HCT116 (cell line): ENCODE measurements around the gene TRIM14. TPM values are rescaled to one million over a fixed set of nuclear protein-coding genes. Genes with fewer than 3 reads are reported as not detected.

Experiments used
- ATAC-seq: fragments of 200-7000 bp; cut with Tn5 transposase; 2 replicates; pipeline ENCODE4 v1.9.1; 2020; ENCODE audit warnings: mild to moderate bottlenecking, moderate library complexity
- BruUV-seq: library from RNA; stranded (reverse); fragments of 400-500 nt; replicated peaks from 2 replicates; lab custom pipeline; 2021; lab: Mats Ljungman, UMichigan
- CTCF ChIA-PET: fragments of 300-600 bp; sonication (Branson Sonifier 250); formaldehyde crosslinking; loops from one replicate; lab custom pipeline; 2021; ENCODE audit warnings: antibody characterized with exemption; lab: Charles Lee
- POLR2A ChIA-PET: fragments of 300-600, 350-600 bp; sonication (Branson Sonifier 250); formaldehyde crosslinking; loops from one replicate; lab custom pipeline; 2021; ENCODE audit warnings: antibody characterized with exemption; lab: Charles Lee
- RAD21 ChIA-PET, 2 experiments: fragments of 300-600 bp; sonication (Branson Sonifier 250); formaldehyde crosslinking; loops; one replicate each; lab custom pipeline; 2023; ENCODE audit warnings: low total read pairs in 2 of 2; ENCODE audit not compliant: uncharacterized antibody in 2 of 2, unreplicated experiment in 2 of 2, low non-redundant PET in 1 of 2; lab: Charles Lee
- DNase-seq: peaks from one replicate; pipeline ENCODE4 v3.0.0-alpha.2; 2010; ENCODE audit warnings: low read depth, low spot score
- H2AFZ ChIP-seq: fragments of 200-600 bp; shearing (Covaris generic), sonication (generic); 2 replicates; pipeline ENCODE4 v1.6.1; 2017; ENCODE audit warnings: low read depth, mixed run types, mixed read lengths, antibody characterized with exemption, low read length; ENCODE audit not compliant: poor library complexity, severe bottlenecking
- H3K27ac ChIP-seq: 2 replicates; pipeline ENCODE4 v1.5.1; 2012; ENCODE audit warnings: low read depth, low read length
- H3K27me3 ChIP-seq: fragments of 200-600 bp; sonication (generic); 2 replicates; pipeline ENCODE4 v1.6.1; 2016; ENCODE audit warnings: mixed run types, low read length, mixed read lengths; ENCODE audit not compliant: insufficient read depth
- H3K36me3 ChIP-seq, 2 experiments: fragments of 200-500 bp in 1 of 2; fragments of 200-600 bp in 1 of 2; sonication (Bioruptor generic) in 1 of 2; sonication (generic) in 1 of 2; 2 replicates each; pipeline versions ENCODE4 v1.5.1 to v1.6.1; 2014 to 2016; ENCODE audit warnings: low read length in 2 of 2, inconsistent platforms in 1 of 2, mixed read lengths in 1 of 2, mixed run types in 1 of 2; ENCODE audit not compliant: insufficient read depth in 2 of 2, control insufficient read depth in 1 of 2
- H3K4me1 ChIP-seq, 2 experiments: fragments of 200-600 bp in 1 of 2; sonication (generic) in 1 of 2; 2 replicates each; pipeline versions ENCODE4 v1.5.1 to v1.6.1; 2012 to 2017; ENCODE audit warnings: low read length in 2 of 2, inconsistent platforms in 1 of 2, mild to moderate bottlenecking in 1 of 2, mixed read lengths in 1 of 2, mixed run types in 1 of 2, moderate library complexity in 1 of 2; ENCODE audit not compliant: insufficient read depth in 2 of 2, control insufficient read depth in 1 of 2
- H3K4me2 ChIP-seq: fragments of 200-600 bp; sonication (generic); 2 replicates; pipeline ENCODE4 v1.6.1; 2017; ENCODE audit warnings: mixed run types, low read length, mixed read lengths
- H3K4me3 ChIP-seq, 2 experiments: fragments of 200-600 bp in 1 of 2; sonication (generic) in 1 of 2; replicated peaks in 1 of 2; 2 replicates each; pipeline ENCODE4 v1.5.1; 2011 to 2016; ENCODE audit warnings: low read length in 2 of 2, control low read depth in 1 of 2, low read depth in 1 of 2, mild to moderate bottlenecking in 1 of 2, mixed read lengths in 1 of 2, mixed run types in 1 of 2
- H3K79me2 ChIP-seq: fragments of 200-600 bp; sonication (generic); 2 replicates; pipeline ENCODE4 v1.6.1; 2017; ENCODE audit warnings: mild to moderate bottlenecking, mixed run types, low read length, moderate library complexity, mixed read lengths; ENCODE audit not compliant: insufficient read depth
- H3K9ac ChIP-seq: fragments of 200-600 bp; sonication (generic); 2 replicates; pipeline ENCODE4 v1.6.1; 2016; ENCODE audit warnings: low read length, mixed read lengths
- H3K9me2 ChIP-seq: fragments of 200-600 bp; sonication (generic), shearing (Covaris generic); 2 replicates; pipeline ENCODE4 v1.6.1; 2017; ENCODE audit warnings: mixed run types, mild to moderate bottlenecking, moderate library complexity; ENCODE audit not compliant: insufficient read depth
- H3K9me3 ChIP-seq, 2 experiments: fragments of 200-500 bp in 1 of 2; fragments of 200-600 bp in 1 of 2; sonication (Bioruptor generic) in 1 of 2; sonication (generic) in 1 of 2; 2 replicates each; pipeline ENCODE4 v1.6.1; 2014 to 2017; ENCODE audit warnings: low read length in 2 of 2, mixed read lengths in 2 of 2, inconsistent platforms in 1 of 2, low read depth in 1 of 2, mild to moderate bottlenecking in 1 of 2, mixed run types in 1 of 2, moderate library complexity in 1 of 2; ENCODE audit not compliant: control insufficient read depth in 1 of 2, insufficient read depth in 1 of 2
- H4K20me1 ChIP-seq: fragments of 200-600 bp; sonication (generic), shearing (Covaris generic); 2 replicates; pipeline ENCODE4 v1.6.1; 2017; ENCODE audit warnings: mixed run types, mild to moderate bottlenecking, moderate library complexity; ENCODE audit not compliant: insufficient read depth
- CEBPB ChIP-seq: IDR thresholded peaks from 2 replicates; pipeline ENCODE4 v1.6.1; 2012; ENCODE audit warnings: low read depth
- EZH2 ChIP-seq: fragments of 200-600 bp; sonication (generic); IDR thresholded peaks from 2 replicates; pipeline ENCODE4 v1.6.1; 2017; ENCODE audit warnings: antibody characterized with exemption, mixed run types
- EZH2phosphoT487 ChIP-seq: fragments of 200-600 bp; IDR thresholded peaks from 2 replicates; pipeline ENCODE4 v1.6.1; 2018; ENCODE audit warnings: antibody characterized with exemption, borderline replicate concordance
- FOSL1 ChIP-seq: IDR thresholded peaks from 2 replicates; pipeline ENCODE4 v1.6.1; 2012; ENCODE audit warnings: low read depth
- MAX ChIP-seq: IDR thresholded peaks from 2 replicates; pipeline ENCODE4 v1.6.1; 2012
- POLR2AphosphoS5 ChIP-seq: IDR thresholded peaks from 2 replicates; pipeline ENCODE4 v1.6.1; 2011; ENCODE audit warnings: mild to moderate bottlenecking, low read depth, low read length, moderate library complexity
- RAD21 ChIP-seq: IDR thresholded peaks from 2 replicates; pipeline ENCODE4 v1.6.1; 2012; ENCODE audit warnings: low read depth, mild to moderate bottlenecking
- SIN3A ChIP-seq: IDR thresholded peaks from 2 replicates; pipeline ENCODE4 v1.6.1; 2012; ENCODE audit warnings: low read depth
- SP1 ChIP-seq: IDR thresholded peaks from 2 replicates; pipeline ENCODE4 v1.6.1; 2012; ENCODE audit warnings: low read depth
- TCF7L2 ChIP-seq: IDR thresholded peaks from 2 replicates; pipeline ENCODE4 v1.7.0; 2011; ENCODE audit warnings: borderline replicate concordance, inconsistent platforms; ENCODE audit not compliant: insufficient read depth, insufficient read length; ENCODE audit errors: extremely low read depth
- YY1 ChIP-seq: IDR thresholded peaks from 2 replicates; pipeline ENCODE4 v1.6.1; 2011; ENCODE audit warnings: low read length, low read depth, moderate library complexity, mild to moderate bottlenecking; ENCODE audit not compliant: insufficient replicate concordance; ENCODE audit errors: extremely low read depth
- ZBTB33 ChIP-seq: IDR thresholded peaks from 2 replicates; pipeline ENCODE4 v1.6.1; 2011; ENCODE audit warnings: mild to moderate bottlenecking, low read length, moderate library complexity; ENCODE audit not compliant: insufficient replicate concordance; ENCODE audit errors: extremely low read depth
- ZFX ChIP-seq: fragments of 450-650 bp; IDR thresholded peaks from 2 replicates; pipeline ENCODE4 v1.6.1; 2017
- ZNF274 ChIP-seq: fragments of 200-500 bp; sonication (Bioruptor generic); IDR thresholded peaks from 2 replicates; pipeline ENCODE4 v1.6.1; 2014; ENCODE audit warnings: mild to moderate bottlenecking, low read depth, low read length, inconsistent platforms
- intact Hi-C: fragments of 100-400 bp; cut with micrococcal nuclease; formaldehyde crosslinking; loops from 2 replicates; pipeline ENCODE4 v1.10.0; 2022
- total RNA-seq: library from RNA; stranded (reverse); gene quantifications from one replicate; pipeline ENCODE4 v1.2.1, GENCODE V29; 2021; ENCODE audit not compliant: unreplicated experiment

The TRIM14 gene
- total RNA-seq, 1 experiment from 2014 or later = 24.4 TPM

GRCh38 chr9:98105006-98105405 lies 14.0 kb downstream of the TRIM14 start:
- POLR2A ChIA-PET = no interaction called here
- ATAC-seq = no peak
- Histone ChIP-seq H3K36me3 (peaks cover 0 to 18% of the 10 kb centered on the region in 2 experiments; a peak in 3 of 4 replicates), H3K4me1 (no peaks in the 10 kb centered on the region), H3K27me3 (no peaks in the 10 kb centered on the region), H4K20me1 (no peaks in the 10 kb centered on the region), H3K4me3 (no peak overlapping the region), H3K79me2 (no peaks in the 10 kb centered on the region), H3K9me2 (no peaks in the 10 kb centered on the region), H3K9ac (no peak overlapping the region), H2AFZ (no peak overlapping the region), H3K4me2 (no peak overlapping the region), H3K9me3 (peaks cover 0 to 5% of the 10 kb centered on the region in 2 experiments; a peak in 1 of 4 replicates), H3K27ac (no peak overlapping the region)
- TF ChIP-seq EZH2 = no peak
- TF ChIP-seq SIN3A = no peak
- no peak for TF ChIP-seq SP1
- TF ChIP-seq ZBTB33 = no peak
- no peak for TF ChIP-seq ZFX
- TF ChIP-seq POLR2AphosphoS5 = no peak
- TF ChIP-seq FOSL1 = no peak
- TF ChIP-seq YY1 = no peak
- no peak for TF ChIP-seq CEBPB
- TF ChIP-seq TCF7L2 = no peak
- TF ChIP-seq EZH2phosphoT487 = no peak
- TF ChIP-seq RAD21 = no peak
- TF ChIP-seq MAX = no peak
- no peak for TF ChIP-seq ZNF274
- no peak for DNase-seq
- CTCF ChIA-PET = no interaction called here
- BruUV-seq = no TSS peak
- RAD21 ChIA-PET = no interaction called here
- intact Hi-C loops = no loop called here
